HL-60/S4 treated with phorbol 12-myristate 13-acetate at 8.2 ng/mL for 4 days and 3 days (cell line): ENCODE data around the gene BAIAP2.

Experiments
- in situ Hi-C: fragments of 300-500 bp; cut with MboI; formaldehyde crosslinking; loops from 2 replicates; pipeline ENCODE4 v1.15.0; 2022; ENCODE audit warnings: low sequenced_read_pairs

The BAIAP2 gene

GRCh38 chr17:81120695-81121621, 86.0 kb downstream of the BAIAP2 start:
- in situ Hi-C loops: no loop called here

GRCh38 chr17:81121841-81122733, 87.1 kb downstream of the BAIAP2 start:
- in situ Hi-C loops: no loop called here

DNA sequence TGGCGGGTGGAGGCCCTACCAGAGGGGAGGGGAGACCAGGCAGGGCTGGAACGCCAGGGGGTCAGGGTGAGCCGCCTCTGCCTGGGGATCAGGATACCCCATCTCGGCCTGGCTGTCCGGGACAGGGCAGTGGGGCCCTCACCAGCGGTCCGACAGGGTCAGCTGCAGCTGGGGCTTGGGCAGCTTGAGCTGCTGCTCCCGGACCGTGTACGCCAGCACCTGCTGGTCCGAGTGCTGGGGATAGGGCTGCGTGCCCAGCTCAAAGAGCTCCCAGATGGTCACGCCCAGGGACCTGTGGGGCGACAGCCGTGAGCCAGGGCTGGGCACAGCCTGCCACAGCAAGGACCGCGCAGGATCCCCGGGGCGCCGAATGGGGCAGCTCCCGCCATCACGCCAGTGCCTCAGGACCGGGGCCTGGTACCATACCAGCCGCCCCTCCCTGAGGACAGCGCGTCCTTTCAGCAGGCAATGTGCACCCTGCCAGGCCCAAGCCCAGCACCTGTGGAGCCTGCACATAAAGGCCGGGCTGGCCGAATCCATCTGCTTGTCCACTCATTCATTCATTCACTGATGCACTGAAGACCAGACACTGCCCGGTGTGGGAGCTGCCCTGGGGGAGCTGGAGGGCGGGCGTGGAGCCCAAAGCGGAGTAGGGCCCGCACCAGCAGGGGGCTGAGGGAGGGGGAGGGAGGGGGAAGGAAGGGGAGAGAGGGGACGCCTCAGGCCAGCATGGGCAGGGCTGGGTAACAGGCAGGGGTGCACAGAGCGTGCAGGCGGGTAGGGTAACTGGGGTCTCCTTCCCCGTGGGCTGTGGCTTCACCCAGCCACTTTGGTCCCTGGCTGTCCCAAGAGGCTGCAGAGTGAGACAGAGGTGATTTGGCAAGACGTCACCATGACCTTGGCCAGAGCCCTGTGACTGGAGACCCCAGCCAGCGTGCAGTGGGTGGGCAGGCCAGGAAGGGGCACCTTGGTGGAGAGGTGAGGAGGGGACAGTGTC, 88.4 kb downstream of the BAIAP2 start:
- in situ Hi-C loops: no loop called here

DNA sequence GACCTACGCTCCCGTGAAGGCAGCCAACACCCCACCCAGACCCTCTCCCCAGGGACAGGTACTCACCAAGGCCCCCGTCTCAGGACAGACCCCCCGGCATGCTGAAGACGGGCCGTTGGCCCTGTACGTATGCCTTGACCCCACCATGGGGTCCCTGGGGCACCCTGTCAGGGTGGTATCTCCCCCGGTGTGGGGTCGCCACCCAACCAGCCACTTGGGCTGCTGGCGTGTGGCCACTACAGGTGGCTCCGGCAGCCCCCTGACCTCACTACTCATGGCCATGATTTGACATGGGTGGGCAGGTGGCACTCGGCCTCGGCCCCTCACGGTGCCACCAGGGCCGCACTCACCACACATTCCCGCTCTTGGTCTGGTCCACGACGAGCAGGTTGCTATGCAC, 89.4 kb downstream of the BAIAP2 start:
- in situ Hi-C loops: no loop called here

GRCh38 chr17:81125573-81126081, 90.7 kb downstream of the BAIAP2 start:
- in situ Hi-C loops: loop anchor here (25.0 kb wide), 1 partner anchor 112 kb away; the partner anchor contains the start of genes NDUFAF8 and TEPSIN

DNA sequence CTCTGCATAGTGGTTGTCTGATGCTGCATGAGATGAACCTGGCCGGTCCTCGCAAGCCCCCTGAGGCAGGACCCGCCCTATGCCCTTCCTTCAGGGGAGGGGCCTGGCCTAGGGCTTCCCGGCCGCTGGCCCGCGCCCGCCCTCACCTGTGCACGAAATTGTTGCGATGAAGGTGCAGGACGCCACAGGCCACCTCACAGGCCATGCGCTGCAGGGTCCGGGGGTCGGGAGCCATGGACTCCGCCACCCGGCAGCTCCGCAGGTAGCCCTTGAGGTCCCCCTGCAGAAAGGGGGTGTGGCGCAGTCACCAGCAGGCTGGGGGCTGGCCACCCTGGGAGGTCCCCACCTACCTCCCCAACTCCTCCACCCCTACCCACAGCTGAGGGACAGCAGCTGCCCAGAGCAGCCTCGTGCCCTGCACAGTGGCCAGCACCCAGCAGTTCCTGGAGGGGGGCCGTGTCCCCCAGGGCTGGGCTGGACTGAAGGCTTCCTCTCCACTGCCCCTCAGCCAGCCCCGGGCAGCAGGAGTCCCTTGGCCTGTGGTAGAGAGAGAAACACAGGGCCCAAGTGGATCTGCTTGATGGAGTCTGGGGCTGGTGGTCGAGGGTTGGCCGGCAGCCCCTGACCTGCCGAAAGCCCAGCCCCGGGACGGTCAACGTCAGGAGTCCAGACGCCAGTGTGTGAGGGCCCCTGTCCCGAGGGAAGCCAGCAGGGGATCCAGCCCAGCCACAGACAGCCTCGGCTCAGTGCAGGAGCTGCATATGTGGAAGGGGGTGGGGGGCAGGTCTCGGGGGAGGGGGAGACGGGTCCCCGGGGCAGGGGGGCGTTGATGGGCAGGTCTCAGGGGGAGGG, 91.6 kb downstream of the BAIAP2 start:
- in situ Hi-C loops: loop anchor here (25.0 kb wide), 1 partner anchor 111 kb away; the partner anchor contains the start of genes NDUFAF8 and TEPSIN

GRCh38 chr17:81127133-81127455, 92.1 kb downstream of the BAIAP2 start:
- in situ Hi-C loops: loop anchor here (25.0 kb wide), 1 partner anchor 110 kb away; the partner anchor contains the start of genes NDUFAF8 and TEPSIN

GRCh38 chr17:81127526-81128177, 92.7 kb downstream of the BAIAP2 start:
- in situ Hi-C loops: loop anchor here (25.0 kb wide), 1 partner anchor 110 kb away; the partner anchor contains the start of genes NDUFAF8 and TEPSIN

GRCh38 chr17:81128338-81128737, 93.4 kb downstream of the BAIAP2 start:
- in situ Hi-C loops: loop anchor here (25.0 kb wide), 1 partner anchor 109 kb away; the partner anchor contains the start of genes NDUFAF8 and TEPSIN

- in situ Hi-C loops: loop anchor here (25.0 kb wide), 1 partner anchor 109 kb away; the partner anchor contains the start of genes NDUFAF8 and TEPSIN
Observed at GRCh38 chr17:81128774-81129173, 93.8 kb downstream of the BAIAP2 start.

DNA sequence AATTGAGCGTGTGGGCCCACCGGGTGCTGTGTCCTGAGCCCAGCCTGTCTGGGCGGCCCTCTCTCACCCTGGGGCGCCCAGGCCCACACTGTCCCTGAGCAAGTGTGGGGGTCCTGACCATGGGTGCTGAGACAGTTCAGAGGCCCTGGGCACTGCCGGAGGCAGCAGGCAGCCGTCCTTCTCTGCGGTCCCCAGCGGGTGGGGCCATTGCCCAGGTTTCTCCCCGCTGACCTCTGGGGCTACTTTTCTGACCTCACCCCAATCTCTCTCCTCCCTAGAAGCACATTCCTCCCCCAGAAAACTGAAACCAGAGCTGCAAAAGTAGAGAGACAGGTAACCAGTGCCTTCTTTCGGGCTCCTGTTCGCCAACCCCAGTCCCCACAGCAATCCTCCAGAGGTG, 94.3 kb downstream of the BAIAP2 start:
- in situ Hi-C loops: loop anchor here (25.0 kb wide), 1 partner anchor 108 kb away; the partner anchor contains the start of genes NDUFAF8 and TEPSIN

- in situ Hi-C loops: loop anchor here (25.0 kb wide), 1 partner anchor 107 kb away; the partner anchor contains the start of genes NDUFAF8 and TEPSIN
Observed at GRCh38 chr17:81129711-81130367, 94.9 kb downstream of the BAIAP2 start.

GRCh38 chr17:81130385-81131361, 95.7 kb downstream of the BAIAP2 start:
- in situ Hi-C loops: loop anchor here (25.0 kb wide), 1 partner anchor 107 kb away; the partner anchor contains the start of genes NDUFAF8 and TEPSIN

DNA sequence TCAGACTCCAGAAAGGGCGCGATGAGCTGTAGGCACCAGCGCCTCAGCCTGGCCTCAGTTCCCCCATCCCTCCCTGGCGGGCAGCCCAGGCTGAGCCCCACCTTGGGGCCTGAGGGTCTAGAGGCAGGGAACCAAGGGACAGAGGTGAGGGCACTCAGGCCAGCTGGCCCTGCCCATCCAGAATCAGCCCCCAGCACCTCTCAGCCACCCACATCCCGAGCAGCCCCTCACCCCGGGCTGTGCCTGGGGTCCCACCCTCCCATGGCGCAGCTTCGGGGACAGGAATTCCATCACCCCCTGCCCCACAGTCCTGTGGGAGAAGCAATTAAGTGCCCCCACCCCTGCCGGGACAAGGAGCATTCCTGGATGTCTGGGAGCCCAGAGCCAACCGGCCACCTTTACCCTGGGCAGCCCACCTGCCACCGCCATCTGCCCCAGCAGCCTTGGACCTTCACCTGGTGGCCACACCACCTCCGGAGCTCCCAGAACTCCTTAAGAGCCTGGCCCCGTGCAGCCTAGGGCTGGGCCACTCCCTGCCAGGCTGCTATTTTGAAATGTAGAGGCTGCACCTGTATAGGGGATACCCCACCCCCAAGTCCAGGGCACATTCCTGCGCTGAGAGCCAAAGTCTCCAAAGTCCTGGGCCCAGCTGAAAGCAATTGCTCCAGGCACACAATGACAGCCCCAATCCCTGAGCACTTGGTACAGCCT, 96.7 kb downstream of the BAIAP2 start:
- in situ Hi-C loops: loop anchor here (25.0 kb wide), 1 partner anchor 106 kb away; the partner anchor contains the start of genes NDUFAF8 and TEPSIN

- in situ Hi-C loops: loop anchor here (25.0 kb wide), 1 partner anchor 105 kb away; the partner anchor contains the start of genes NDUFAF8 and TEPSIN
Observed at GRCh38 chr17:81132197-81132540, 97.2 kb downstream of the BAIAP2 start.
